Erythroblast (primary cell): ENCODE data around the gene DICER1.

Experiments
- GATA1 ChIP-seq: IDR thresholded peaks from 2 replicates; pipeline ENCODE4 v1.6.1; 2011; ENCODE audit warnings: low read depth, mild to moderate bottlenecking, control low read depth, low read length, moderate library complexity
- POLR2A ChIP-seq: IDR thresholded peaks from 2 replicates; pipeline ENCODE4 v1.6.1; 2011; ENCODE audit warnings: mild to moderate bottlenecking, low read length

- TF ChIP-seq POLR2A (no peak), GATA1 (no peak)
Observed at GRCh38 chr14:95119336-95119735, 38.0 kb downstream of the DICER1 start.
